Osteoblast (primary cell): Measurements from ENCODE around the gene PRPH2. TPM values are rescaled to one million over a fixed set of nuclear protein-coding genes. Genes with fewer than 3 reads are reported as not detected.
A peak's percentile ranks its signal among the peaks of the same experiment; 100 is the strongest.
"Not testable (repeated sequence)": the region's sequence is repeated elsewhere in the genome, so short reads cannot be mapped to it uniquely, and the experiment has no call there.

Source experiments
- DNase-seq: peaks from one replicate; pipeline ENCODE4 v3.0.0; 2011; ENCODE audit warnings: low spot score, mixed read lengths; ENCODE audit not compliant: insufficient read length; ENCODE audit errors: missing footprints
- H2AFZ ChIP-seq: 2 replicates; pipeline ENCODE4 v1.6.0; 2011; ENCODE audit warnings: mild to moderate bottlenecking, low read length
- H3K27ac ChIP-seq: 2 replicates; pipeline ENCODE4 v1.5.1; 2011; ENCODE audit warnings: mild to moderate bottlenecking, low read depth, low read length, moderate library complexity
- H3K27me3 ChIP-seq: 2 replicates; pipeline ENCODE4 v1.6.0; 2012; ENCODE audit warnings: mild to moderate bottlenecking, control low read depth, inconsistent platforms, low read length, moderate library complexity; ENCODE audit not compliant: insufficient read depth
- H3K36me3 ChIP-seq: 2 replicates; pipeline ENCODE4 v1.5.1; 2011; ENCODE audit warnings: mild to moderate bottlenecking, low read length, control low read depth, moderate library complexity; ENCODE audit not compliant: insufficient read depth
- H3K4me1 ChIP-seq: 2 replicates; pipeline ENCODE4 v1.5.1; 2011; ENCODE audit warnings: mild to moderate bottlenecking, low read length, control low read depth, moderate library complexity; ENCODE audit not compliant: insufficient read depth
- H3K4me2 ChIP-seq: 2 replicates; pipeline ENCODE4 v1.6.0; 2011; ENCODE audit warnings: mild to moderate bottlenecking, low read length; ENCODE audit not compliant: insufficient read depth
- H3K4me3 ChIP-seq: fragments of 200-600 bp; sonication (generic); 3 replicates; pipeline ENCODE4 v1.5.1; 2012; ENCODE audit warnings: mild to moderate bottlenecking, low read length, inconsistent platforms; ENCODE audit not compliant: insufficient read depth
- H3K79me2 ChIP-seq: 2 replicates; pipeline ENCODE4 v1.6.0; 2012; ENCODE audit warnings: mild to moderate bottlenecking, low read length, control low read depth, inconsistent platforms; ENCODE audit not compliant: insufficient read depth
- H3K9me3 ChIP-seq: 2 replicates; pipeline ENCODE4 v1.5.1; 2011; ENCODE audit warnings: low read depth, low read length, control low read depth
- H4K20me1 ChIP-seq: 2 replicates; pipeline ENCODE4 v1.6.0; 2012; ENCODE audit warnings: mild to moderate bottlenecking, low read length, control low read depth; ENCODE audit not compliant: insufficient read depth
- total RNA-seq: library from RNA; depleted of rRNA; stranded (reverse); fragments of >200 nt; gene quantifications from 2 replicates; pipeline ENCODE4 v1.2.3, GENCODE V29; 2012
- TF ChIP-seq, protein P1 (sequence below): IDR thresholded peaks from 2 replicates; pipeline ENCODE4 v1.5.1; 2011; ENCODE audit warnings: mild to moderate bottlenecking, low read depth, low read length, moderate library complexity; ENCODE audit errors: extremely low read depth

Gene PRPH2
- total RNA-seq, 1 donor, result 3.3 TPM

DNA sequence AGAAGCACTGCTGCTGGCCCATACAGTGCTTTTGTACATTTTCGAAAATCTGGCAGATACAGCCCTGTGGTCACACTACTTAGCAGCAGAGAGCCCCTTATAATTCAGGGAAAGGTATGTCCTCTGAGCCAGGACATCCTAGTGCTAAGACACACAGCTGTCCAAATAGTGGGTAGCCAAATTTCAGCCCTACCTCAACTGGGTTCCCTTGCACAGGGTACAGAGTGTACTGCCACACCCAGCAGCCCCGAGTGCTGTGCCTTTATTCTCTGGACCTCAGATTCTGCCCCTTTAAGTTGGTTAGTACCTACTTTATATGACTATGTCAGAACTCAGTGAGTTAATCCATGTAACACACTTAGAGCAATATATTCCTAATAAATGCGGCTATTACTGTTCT, 47.6 kb downstream of the PRPH2 start:
- no peaks in the 10 kb centered on the region for H3K9me3 ChIP-seq
- DNase-seq, result no peak
- H3K4me1 ChIP-seq, result no peaks in the 10 kb centered on the region
- no peaks in the 10 kb centered on the region for H3K27me3 ChIP-seq
- H3K27ac ChIP-seq, result no peak overlapping the region
- no peaks in the 10 kb centered on the region for H3K79me2 ChIP-seq
- no peaks in the 10 kb centered on the region for H4K20me1 ChIP-seq
- TF ChIP-seq, protein P1, sequence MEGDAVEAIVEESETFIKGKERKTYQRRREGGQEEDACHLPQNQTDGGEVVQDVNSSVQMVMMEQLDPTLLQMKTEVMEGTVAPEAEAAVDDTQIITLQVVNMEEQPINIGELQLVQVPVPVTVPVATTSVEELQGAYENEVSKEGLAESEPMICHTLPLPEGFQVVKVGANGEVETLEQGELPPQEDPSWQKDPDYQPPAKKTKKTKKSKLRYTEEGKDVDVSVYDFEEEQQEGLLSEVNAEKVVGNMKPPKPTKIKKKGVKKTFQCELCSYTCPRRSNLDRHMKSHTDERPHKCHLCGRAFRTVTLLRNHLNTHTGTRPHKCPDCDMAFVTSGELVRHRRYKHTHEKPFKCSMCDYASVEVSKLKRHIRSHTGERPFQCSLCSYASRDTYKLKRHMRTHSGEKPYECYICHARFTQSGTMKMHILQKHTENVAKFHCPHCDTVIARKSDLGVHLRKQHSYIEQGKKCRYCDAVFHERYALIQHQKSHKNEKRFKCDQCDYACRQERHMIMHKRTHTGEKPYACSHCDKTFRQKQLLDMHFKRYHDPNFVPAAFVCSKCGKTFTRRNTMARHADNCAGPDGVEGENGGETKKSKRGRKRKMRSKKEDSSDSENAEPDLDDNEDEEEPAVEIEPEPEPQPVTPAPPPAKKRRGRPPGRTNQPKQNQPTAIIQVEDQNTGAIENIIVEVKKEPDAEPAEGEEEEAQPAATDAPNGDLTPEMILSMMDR, result no peak
- no peak overlapping the region for H3K4me2 ChIP-seq
- H2AFZ ChIP-seq, result no peak overlapping the region
- H3K4me3 ChIP-seq, result no peak overlapping the region
- H3K36me3 ChIP-seq, result peaks cover 90% of the 10 kb centered on the region

DNA sequence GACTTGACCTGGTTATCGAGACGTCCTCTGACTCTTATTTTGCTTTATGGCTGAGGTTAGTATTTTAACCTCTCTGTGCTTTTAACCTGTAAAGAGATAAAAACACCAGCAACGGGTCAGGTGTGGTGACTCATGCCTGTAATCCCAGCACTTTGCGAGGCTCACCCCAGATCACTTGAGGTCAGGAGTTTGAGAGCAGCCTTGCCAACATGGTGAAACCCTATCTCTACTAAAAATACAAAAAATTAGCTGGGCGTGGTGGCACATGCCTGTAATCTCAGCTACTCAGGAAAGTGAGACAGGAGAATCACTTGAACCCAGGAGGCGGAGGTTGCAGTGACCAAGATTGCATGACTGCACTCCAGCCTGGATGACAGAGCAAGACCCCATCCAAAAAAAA, 48.0 kb downstream of the PRPH2 start:
- not testable (repeated sequence) for H4K20me1 ChIP-seq, H2AFZ ChIP-seq, H3K27ac ChIP-seq, H3K9me3 ChIP-seq, DNase-seq, H3K4me1 ChIP-seq, H3K79me2 ChIP-seq, H3K4me2 ChIP-seq, H3K27me3 ChIP-seq, H3K4me3 ChIP-seq
- peaks cover 90% of the 10 kb centered on the region for H3K36me3 ChIP-seq

DNA sequence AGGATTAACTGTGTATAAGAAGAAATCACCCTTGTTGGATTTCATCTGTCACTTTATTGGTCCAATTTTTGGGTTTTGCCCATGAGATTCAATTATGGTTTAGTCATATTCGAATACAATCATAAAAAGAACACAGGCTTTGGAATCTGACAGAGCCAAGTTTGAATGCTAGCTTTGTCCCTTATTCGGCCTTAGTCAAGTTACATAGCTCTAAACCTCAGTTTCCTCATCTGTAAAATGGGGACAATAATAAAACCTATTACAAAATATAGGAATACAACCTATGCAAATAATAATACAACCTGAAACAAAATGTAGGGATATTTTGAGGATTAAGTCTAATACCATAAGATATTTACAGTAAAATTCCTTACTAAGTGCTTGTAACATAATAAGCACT, 57.7 kb downstream of the PRPH2 start:
- no peak overlapping the region for H3K27ac ChIP-seq

DNA sequence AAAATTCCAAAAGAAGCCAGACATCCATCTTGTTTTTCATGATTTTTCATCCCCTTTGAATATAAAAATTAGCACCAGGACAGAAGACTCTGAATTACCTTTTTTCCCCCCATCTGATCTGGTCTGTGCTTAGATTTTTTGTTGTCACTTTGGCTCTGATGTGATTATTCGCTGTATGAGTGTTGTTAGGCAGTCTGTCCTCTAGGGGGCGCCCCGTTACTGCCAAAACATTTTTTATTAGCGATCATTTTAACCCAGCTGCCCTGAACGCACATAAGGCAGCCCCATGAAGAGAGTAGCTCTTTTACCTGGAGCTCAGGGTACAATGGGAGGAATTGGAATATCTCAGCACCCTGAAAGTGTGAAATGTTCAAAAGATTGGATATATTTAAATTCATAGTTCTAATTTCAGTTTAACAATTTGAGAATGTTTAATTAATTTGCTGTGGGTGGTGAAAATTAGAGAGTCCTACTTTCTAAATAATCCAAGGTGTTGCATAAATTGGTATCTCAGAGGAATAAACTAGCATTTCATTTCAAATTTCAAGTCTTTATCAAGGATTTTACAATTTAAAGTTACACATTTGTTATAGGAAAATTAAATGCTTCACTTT, 60.8 kb downstream of the PRPH2 start:
- Histone ChIP-seq H3K27ac (no peak overlapping the region), H4K20me1 (no peaks in the 10 kb centered on the region), H3K27me3 (no peaks in the 10 kb centered on the region), H3K4me1 (no peaks in the 10 kb centered on the region), H2AFZ (no peak overlapping the region), H3K9me3 (no peaks in the 10 kb centered on the region), H3K36me3 (peaks cover 60% of the 10 kb centered on the region), H3K4me3 (no peak overlapping the region), H3K79me2 (no peaks in the 10 kb centered on the region), H3K4me2 (no peak overlapping the region)
- TF ChIP-seq, protein P1, result peak; percentile 91
- peak; percentile 22 for DNase-seq

More for the DNA sequence above, 57.7 kb downstream of the PRPH2 start:
- Histone ChIP-seq H3K79me2 (no peaks in the 10 kb centered on the region), H3K9me3 (no peaks in the 10 kb centered on the region), H3K36me3 (peaks cover 56% of the 10 kb centered on the region), H3K4me3 (no peak overlapping the region), H3K4me1 (no peaks in the 10 kb centered on the region), H3K27me3 (no peaks in the 10 kb centered on the region), H2AFZ (no peak overlapping the region), H4K20me1 (no peaks in the 10 kb centered on the region), H3K4me2 (no peak overlapping the region)
- no peak for DNase-seq
- TF ChIP-seq, protein P1, result no peak
